Stimulated activated naive CD4-positive, alpha-beta T cell (primary cell): Measurements from ENCODE around the gene ITGB3.
"Not testable (repeated sequence)": the region's sequence is repeated elsewhere in the genome, so short reads cannot be mapped to it uniquely, and the experiment has no call there.

ENCODE experiments used
- DNase-seq, 6 experiments: peaks; one replicate each; lab custom pipeline; 2025; lab: John Stamatoyannopoulos, UW

The ITGB3 gene

DNA sequence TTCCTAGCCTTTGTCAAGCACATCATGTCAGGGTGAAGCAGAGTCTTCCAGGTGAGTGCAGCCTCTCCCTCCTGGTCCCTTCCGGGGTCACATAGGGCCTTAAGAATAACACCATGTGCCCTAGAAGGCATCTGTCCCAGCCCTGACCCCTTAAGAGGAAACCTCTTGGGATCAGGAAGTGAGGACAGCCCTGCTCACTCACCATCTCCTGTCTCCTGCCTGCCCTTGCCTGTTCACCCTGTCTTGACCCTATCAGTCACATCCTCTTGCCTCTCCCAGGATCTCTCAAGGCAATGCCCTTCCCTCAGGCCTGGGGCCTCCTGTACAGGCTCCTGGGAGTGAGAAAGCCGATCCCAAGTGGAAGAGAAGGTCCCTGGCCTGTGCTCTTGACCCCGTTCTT lies 30.6 kb upstream of the ITGB3 start:
- DNase-seq = no peak

DNA sequence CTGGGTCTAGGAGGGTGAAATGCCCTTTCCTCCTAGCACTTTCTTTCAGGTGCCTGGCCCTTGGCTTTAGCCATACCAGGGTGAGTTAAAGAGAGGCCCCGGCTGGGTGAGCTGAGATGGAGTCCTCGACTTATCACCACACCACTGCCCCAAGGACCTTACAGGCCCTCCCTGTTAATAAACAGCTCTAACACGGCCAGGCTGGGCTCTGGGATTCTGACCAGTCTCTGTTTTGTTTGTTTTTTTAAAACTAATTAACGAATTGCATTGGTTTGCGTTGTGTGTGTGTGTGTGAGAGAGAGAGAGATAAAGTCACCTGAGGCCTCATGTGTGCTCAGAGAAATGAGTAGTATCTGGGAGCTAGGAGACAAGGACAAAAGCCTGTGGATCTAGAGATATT lies 30.2 kb upstream of the ITGB3 start:
- no peak for DNase-seq

DNA sequence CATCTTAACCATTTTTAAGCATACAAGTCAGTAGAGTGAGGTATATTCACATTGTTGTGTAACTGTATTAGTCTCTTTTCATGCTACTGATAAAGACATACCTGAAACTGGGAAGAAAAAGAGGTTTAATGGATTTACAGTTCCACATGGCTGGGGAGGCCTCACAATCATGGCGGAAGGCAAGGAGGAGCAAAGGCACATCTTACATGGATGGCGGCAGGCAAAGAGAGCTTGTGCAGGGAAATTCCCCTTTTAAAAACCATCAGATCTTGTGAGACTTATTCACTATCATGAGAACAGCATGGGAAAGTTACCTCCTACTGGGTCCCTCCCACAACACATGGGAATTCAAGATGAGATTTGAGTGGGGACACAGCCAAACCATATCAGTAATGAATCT lies 29.6 kb upstream of the ITGB3 start:
- DNase-seq = not testable (repeated sequence)

DNA sequence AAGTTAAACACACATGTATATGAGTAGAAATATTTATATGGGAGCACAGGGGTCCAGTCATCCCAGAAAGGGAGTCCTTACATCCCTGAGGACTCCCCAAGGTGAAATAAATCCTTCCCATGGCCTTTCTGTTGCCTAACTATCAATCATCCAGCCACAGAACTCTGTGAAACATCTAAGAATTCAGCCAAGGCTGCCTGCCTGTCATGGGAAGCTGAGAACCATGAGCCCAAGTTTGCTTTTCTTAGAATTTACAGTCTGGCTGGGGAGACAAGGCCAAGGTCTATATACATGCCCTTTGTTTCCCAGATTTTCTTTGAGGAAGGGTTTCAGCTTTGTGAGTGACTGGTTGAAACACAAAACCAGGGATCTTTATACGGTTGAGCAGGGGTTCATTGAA lies 28.7 kb upstream of the ITGB3 start:
- no peak for DNase-seq

DNA sequence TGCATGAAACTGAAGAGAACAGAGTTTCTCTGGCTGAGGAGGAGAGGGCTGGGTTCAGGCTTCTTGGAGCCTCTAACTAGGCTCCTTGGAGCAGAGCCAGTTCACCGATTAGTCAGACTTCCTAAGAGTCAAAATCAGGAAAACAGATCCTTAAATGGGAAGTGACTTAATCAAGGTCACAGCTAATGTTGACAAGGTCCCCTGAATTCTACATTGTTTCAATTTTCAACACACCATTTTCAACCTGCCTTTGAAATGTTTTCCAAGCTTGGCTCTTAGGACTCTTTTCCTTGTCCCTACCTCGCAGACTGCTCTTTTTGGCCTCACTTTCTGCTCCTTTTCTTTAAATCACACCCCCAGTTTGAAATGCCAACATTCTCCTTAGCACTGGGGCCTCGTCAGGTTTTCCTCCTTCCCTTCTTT lies 28.2 kb upstream of the ITGB3 start:
- DNase-seq = no peak

DNA sequence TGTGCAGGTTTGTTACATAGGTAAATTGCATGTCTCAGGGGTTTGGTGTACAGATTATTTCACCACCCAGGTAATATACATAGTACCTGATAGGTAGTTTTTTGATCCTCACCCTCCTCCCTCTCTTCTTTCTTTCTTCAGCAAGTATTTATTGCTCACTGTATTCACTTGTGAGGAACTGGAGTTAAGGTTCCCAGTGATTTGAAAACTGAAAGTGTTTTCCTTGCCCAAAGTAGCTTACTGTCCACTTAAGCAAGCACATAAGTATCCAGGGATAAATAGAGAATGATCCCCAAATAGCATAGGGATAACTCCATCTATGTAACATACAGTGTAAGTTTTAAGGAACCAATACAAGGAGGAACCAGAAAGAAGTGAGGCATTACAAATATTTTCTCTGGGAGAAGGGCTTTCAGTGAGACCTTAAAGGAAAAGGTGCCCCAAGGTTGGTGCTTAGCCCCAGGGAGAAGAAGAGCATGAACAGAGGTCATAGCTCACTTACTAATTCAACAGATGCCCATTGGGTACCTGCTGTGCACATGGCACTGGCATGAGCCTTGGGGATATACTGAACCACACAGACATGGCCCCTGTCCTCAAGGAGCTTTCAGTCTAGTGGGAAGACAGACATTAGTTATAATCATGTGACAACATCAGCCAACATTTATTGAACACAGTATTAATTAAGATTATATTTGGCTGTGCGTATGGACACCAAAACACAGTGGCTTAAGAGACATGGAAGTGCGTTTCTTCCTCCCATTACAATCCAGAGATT lies 27.5 kb upstream of the ITGB3 start:
- no peak for DNase-seq

DNA sequence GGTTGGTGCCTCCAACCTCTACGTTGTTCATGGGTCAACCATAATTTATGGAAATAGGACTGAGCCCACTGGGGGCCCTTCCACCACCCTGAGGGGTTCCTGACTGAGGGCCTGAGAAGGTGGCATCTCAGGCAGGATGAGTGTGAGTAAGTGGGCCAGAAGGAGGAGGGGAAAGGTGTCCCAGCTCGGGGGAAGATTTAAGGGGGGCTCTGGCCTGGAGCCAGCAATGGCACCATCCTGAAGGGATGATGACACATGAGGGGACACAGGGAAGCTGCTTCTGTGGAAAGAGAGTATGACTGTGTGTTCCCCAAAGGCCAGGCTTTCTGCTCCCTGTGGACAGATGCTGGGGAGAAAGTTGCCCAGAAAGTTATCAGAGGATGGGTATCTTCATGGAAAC lies 25.8 kb upstream of the ITGB3 start:
- DNase-seq = no peak

DNA sequence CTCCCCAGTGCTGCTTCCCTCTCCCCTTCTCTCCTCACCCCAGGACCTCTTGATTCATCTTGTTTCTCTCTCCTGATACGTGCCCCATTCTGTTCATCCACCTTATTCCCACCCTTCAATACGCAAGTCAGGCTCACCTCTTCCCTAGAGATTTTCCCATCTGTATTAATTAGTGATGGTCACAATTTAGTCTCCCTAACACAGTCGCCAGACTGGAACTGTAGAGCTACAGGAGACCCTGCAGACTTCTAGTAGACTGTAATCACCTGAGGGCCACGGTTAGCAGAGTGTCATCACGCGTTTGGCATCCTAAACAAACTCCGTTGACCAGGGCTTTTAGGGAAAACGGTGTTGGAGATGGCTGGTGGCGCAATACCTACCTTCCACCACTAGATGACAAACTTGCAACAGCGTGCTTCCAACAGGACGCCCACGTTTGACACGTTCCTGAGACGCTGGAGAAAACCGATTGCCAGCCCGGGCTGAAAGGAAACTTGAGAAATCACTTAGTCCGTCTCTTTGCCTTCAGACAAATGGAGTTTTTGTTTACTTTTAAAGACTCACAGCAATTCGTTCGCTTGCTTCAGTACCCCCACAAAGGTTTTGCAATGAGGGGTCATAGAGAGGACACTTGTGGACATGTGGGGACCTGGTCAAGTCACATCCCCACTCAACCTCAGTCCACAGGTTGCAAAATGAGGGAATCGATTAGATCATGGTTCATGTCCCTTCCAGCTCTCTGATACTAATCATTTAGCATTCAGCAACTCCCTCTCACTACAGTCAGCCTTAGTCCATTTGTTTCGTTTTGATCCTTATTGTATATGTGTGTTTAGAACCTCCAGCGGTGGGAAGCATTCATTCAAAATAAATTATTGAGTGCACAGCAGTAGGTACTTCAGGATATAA lies 23.8 kb upstream of the ITGB3 start:
- DNase-seq = peak; percentile 33 to 65 (median 42)

DNA sequence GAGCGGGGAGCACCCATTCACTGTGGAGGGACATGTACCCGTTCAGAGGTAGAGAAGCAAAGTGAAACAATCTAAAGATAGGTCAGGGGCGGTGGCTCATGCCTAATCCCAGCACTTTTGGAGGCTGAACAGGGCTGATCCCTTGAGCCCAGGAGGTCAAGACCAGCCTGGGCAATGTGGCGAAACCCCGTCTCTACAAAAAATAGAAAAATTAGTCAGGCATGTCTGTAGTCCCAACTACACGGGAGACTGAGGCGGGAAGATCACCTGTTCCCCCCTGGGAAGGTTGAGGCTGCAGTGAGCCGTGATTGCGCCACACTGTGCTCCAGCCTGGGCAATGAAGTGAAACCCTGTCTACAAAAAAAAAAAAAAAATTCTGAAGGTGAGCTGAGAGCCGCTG lies 22.8 kb upstream of the ITGB3 start:
- no peak for DNase-seq

DNA sequence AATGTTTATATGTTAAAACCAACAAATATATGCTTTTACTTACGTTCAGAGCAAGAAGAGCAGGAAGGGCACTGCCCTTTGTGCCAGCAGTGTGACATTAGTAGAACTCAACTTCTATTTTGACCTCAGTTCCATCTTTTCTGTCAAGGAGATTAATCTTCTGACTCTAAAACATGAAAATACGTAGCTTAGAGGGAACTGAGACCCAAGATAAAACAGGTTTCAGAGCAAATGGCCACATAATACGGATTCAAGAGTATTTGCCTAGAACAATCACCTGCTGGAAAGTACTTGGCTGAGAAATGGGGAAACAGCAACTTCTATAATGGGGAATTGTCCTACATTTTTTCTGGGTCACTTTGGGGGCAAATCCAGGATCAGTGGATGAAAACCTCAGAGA lies 22.3 kb upstream of the ITGB3 start:
- no peak for DNase-seq

DNA sequence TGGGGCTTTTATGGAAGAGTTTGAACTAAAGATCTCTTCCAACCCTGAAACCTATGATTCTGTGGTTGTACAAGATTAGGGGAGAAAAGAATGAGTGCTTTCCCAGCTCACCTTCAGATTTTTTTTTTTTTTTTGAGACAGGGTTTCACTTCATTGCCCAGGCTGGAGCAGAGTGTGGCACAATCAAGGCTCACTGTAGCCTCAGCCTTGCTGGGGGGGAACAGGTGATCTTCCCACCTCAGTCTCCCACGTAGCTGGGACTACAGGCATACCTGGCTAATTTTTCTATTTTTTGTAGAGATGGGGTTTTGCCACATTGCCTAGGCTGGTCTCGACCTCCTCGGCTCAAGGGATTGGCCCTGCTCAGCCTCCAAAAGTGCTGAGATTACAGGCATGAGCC lies 21.8 kb upstream of the ITGB3 start:
- no peak for DNase-seq

DNA sequence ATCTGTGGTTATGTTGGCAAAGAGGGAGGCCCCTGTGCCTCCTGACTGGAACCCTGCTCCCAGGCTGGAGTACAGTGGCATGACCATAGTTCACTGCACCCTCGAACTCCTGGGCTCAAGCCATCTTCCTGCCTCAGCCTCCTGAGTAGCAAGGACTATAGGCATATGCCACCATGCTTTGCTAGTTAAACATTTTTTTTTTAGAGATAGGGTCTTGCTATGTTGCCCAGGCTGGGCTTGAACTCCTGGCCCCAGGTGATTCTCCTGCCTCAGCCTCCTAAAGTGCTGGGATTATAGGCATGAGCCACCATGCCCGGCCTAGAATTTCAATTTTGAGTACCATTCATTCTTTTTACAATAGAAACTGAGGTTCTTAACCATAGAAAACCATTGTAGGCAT lies 21.2 kb upstream of the ITGB3 start:
- no peak for DNase-seq

DNA sequence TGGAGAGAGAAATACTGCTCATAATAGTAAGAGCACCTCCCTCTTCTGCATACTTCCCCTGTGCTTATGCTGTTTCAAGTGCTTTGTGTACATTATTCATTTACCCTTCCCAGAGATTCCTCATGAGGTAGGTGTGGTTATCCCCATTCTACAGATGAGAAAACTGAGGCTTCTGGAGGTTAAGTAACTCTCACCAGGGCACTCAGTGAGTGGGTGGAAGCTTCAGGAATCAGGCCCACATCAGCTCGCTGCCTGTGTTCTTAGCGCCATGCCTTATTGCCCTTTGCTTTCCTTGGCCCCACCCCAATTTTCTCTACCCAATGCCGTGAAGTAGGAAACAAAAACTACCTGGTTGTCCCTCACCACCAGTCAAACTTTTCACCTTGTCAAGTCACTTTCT lies 18.1 kb upstream of the ITGB3 start:
- DNase-seq = no peak

DNA sequence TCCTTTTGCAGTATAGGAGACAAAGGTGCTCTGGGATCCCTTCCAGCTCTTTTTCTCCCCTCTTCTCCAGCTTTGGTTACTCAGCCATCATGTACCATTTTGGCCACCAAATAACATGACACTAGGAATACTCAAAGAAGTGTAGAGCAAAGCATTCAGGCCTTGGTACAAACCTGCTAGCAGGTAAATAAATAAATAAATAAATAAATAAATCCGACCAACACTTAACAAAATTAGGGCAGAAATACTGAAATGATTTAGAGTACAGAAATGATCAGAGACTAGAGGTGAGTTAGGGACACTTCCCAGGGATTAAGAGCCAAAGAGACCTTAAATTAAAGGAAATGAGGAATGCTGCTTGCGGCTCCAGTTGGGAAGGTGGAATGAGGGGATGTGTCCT lies 17.7 kb upstream of the ITGB3 start:
- DNase-seq = no peak

DNA sequence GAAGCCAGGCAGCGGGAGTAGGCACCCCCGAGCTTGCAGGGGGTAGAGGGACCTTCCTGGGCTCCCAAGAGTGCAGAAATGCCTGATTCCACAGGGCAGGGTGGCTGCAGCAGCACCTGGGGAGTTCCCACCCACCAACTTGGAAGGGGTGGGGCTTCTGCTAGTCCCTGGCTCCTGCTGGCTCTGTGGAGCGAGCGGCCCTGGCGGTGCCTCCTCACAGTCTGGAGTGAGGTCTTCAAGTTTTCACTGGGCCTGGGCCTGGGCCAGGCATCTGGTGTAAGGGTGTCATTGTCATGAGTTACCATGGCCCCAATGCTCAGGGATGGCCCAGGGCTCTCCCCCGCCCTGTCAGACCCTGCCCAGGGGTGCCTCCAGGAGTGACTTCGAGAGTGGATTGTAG lies 15.8 kb upstream of the ITGB3 start:
- no peak for DNase-seq

DNA sequence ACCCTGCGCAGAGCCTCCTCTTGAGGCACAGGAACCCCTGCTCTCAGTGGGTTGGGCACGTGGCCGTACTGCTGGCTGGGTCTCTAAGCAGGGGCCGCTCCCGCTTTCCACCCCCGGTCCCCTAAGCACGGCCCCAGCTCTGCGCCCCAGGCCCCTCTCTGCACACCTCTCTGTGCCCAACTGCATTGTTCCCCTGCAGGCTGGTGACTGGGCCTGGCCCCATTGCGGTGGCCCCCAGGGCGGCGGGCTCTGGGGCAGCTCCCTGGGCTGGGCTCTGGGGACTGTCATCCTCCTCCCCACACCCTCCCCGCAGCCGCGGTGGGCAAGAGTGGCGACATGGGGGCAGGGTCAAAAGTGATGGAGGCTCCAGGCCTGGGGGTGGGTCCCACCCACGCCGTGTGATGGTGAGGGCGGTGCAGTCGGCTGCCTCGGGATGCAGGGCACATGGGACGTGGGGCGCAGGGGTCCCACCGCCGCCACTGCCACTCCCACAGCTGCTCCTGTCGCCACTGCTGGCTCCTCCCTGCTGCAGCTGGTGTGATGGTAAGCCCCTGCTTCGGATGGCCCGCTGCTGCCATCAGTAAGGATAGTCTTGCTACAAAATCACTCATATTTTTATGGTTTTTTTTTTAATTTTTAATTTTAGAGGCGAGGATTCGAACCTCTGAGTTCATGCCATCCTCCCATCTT lies 15.2 kb upstream of the ITGB3 start:
- DNase-seq = no peak

DNA sequence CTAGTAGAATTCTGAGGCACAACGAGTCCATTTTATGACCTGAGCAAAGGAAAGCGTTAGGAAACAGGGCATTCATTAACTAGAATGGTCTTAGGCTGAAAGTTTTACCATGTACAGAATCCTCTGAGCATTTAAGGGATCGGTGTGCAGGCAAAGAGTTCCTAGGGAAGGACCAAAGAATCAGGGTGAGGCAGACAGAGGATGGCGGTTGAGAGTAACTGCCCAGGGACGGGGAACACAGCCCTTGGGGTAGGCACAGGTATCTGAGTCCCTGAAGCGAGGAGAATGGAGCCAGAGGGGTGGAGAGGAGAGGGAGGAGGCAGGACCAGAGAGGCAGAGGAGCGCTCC lies 14.0 kb upstream of the ITGB3 start:
- DNase-seq = no peak

DNA sequence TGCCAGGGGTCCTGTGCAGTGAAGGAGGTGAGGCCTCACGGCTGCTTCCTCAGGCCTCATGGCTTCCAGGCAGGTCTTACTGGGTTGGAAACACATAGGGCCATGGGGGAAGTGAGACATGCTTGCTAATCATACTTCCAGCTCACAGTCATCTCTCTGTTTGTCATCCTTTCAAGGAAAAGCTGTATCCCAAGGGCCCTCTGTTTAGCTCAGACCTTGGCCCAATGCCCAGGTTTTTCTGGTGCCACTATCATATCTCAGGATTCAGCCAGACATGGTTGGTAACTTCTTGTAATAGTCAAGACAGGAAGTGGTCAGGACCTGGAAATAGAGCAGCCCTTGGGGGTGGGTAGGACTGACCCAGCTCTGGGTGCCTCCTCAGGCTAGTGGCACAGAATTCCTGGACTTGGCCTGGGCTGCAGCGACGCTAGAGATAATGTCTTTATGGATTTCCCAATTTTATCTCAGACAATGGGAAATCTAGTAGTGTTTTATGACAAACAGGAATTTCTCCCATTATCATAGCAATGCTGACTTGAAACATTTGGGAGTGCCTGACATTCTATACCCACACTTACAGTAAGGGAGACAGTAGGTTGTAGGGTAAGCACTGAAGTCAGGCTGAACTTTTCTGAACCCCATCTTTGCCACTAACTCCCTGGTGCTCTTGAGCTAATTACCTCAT lies 13.5 kb upstream of the ITGB3 start:
- no peak for DNase-seq

DNA sequence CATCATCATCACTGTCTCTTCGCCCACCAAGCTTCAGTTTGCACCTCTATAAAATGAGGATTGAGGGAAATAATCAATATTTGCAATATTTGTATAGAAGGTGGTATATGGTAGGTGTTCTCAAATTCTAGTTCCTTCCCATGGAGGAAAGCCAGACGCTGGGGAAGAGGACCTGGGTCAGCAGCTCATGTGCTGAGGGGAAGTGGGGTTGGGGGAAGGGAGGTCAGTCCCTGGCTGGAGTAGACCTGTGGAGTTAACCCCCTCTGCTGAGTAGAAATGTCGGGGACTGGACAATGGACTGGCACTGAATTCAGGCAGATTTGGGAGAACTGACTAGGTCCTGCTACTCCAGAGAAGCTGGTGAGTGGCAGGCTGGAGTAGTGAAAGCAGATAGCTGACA lies 12.8 kb upstream of the ITGB3 start:
- no peak for DNase-seq

DNA sequence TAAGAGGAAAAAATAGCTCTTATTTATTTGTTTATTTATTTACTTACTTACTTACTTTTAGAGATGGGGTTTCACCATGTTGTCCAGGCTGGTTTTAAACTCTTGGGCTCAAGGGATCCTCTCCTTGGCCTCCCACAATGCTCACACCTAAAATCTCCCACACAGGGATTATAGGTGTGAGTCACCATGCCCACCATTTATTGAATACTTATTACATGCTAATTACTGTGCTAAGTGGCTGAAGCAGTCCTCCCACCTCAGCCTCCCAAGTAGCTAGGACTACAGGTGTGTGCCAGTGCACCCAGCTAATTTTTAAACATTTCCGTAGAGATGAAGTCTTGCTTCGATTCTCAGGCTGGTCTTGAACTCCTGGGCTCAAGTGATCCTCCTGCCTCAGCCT lies 11.0 kb upstream of the ITGB3 start:
- no peak for DNase-seq

DNA sequence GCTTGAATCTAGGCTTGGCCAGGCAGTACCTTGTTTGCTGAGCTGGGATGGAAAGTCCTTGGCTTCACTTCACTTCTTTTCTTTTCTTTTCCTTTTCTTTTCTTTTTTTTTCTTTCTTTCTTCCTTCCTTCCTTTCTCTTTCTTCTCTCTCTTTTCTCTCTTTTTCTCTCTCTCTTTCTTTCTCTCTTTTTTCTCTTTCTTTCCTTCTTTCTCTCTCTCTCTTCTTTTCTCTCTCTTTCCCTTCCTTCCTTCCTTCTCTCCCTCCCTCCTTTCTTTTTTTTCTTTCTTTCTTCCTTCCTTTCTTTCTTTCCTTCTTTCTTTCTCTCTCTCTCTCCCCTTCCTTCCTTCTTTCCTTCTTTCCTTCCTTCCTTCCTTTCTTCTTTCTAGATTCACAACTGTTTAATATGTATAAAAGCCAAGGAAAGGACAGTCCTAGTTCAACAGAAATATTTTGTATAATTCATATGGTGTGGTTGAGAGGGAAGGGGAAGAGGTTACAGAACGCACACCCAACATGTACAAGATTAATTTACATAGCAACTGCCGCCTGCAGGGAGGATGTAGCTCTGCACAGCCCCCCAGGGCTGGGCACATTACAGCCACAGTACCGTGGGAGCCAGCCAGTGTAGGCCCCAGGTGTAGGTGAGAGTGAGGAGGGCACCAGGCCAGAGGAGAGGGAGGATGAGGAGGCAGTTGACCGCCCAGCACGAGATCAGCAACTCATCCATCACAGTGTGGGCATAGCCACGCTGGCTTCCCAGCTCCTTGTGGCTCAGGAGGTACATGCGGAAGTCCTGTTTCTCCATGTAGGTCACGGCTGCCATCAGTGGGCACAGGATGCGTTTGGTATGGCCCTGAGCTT lies 9.7 kb upstream of the ITGB3 start:
- DNase-seq = no peak
